SIG-M5 treated with dmso at 0.1 percent for 504 hours (cell line): ENCODE results near the gene NPAS3.

ENCODE experiments used
- DNase-seq: peaks from one replicate; lab custom pipeline; 2025; ENCODE audit not compliant: unreplicated experiment; lab: John Stamatoyannopoulos, UW

Gene NPAS3

DNA sequence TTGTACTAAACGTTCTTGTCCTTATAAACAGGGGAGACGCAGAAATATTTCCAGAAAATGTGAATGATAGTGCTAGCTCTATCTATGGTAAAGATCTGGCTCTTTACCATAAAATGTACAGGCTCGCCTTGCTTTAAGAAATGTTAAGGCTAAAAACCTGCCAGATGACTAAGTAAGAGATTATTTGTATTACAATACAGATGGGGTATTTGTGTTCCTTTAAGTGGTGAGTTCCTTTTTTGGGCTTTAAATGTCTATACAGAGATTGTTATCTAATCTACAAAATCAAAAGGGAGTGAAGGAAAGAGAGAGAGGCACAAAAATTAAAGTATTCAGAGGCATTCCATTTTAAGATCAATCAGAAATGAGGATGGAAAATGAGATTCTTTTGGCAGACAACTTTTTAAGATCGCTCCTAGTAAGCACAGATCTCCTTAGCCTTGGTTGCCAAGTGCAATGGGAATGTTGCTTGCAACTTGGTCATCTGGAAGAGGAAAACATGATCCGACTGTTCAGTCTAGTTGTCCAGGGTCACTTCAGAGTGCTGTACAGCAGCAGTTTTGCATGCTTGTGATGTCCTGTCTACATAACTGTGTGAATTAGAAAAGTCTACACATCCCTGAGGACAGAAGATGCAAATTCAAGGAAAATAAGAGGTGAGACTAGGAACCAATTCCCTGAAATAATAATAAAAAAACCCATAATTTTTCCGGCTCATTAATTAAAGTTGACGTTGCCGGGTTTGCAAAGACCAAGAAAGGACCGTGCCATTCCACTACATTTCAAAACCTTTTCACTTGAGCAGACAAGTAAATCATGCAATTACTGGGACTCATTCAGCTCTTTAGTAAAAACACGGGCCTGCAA is 631.4 kb downstream of the NPAS3 start:
- DNase-seq = no peak

DNA sequence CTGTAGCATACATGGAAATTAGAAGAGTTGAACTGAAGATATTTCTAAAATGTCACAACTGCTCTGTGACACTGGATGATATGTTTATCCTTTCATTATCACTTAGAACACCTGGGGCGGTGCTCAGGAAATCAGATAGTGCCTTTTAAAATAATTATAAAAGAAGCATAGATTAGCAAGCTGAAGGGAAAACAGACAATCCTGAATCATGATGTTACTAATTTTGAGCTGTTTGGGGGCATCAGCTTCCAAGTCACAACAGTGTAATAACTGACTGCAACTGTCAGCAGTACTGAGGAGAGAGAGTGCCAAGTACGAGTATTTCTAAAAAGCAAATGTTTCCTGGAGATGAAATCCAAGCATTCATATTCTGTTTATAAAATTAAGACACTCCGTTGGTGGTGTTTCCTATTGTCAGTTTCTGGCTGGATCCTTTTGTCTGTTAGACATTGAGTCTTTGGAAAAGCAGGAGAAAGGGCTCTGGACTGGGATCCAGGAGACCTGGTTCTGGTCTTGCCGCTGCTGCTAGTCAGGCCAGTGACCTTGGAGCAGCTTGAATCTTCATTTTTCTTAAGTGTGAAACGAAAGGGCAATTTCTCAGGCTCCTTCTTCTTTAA is 632.1 kb downstream of the NPAS3 start:
- no peak for DNase-seq

DNA sequence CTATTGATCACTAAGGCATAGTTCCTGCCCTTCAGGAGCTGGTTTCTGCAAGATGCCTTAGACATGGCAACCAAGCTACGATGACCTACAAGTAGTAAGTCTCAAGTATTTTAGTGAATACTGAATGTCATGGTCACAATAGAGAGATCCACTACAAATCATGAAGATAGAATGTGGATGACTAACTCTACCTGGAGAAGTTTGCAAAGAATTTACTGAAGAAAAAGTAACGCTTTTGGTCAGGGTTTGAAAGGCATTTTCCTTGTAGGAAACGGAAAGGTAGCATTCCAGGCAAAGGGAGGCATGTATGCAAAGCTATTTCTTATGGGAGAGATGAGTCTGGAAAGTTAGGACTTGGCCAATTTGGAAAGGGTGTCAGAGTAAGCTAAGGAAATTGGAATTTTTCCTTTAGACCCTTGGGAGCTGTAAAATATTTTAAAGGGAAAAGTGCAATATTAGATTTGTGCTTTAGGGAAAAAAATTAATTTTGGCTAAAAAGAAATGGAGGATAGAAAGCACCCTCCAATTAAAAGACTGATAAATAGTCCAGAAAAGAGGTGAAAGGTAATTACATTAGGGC is 634.7 kb downstream of the NPAS3 start:
- no peak for DNase-seq

DNA sequence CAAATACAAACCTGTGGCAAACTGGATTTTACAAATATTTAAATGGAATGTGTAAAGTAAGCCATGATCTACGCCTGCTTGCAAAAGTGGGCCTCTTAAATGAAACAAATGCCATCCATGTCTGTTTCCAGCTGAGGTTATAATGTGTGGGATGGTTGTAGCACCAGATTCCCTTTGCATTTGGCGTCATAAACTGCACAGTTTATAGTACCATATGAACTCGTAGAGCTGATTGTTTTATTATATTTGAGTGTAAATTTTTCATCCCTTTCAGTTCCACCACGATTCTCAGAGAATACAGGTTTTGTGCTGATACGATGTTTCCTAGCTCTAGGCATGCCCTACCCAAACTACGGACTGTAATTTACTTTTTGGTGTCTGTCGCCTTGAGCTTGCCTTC is 637.3 kb downstream of the NPAS3 start:
- DNase-seq = no peak

DNA sequence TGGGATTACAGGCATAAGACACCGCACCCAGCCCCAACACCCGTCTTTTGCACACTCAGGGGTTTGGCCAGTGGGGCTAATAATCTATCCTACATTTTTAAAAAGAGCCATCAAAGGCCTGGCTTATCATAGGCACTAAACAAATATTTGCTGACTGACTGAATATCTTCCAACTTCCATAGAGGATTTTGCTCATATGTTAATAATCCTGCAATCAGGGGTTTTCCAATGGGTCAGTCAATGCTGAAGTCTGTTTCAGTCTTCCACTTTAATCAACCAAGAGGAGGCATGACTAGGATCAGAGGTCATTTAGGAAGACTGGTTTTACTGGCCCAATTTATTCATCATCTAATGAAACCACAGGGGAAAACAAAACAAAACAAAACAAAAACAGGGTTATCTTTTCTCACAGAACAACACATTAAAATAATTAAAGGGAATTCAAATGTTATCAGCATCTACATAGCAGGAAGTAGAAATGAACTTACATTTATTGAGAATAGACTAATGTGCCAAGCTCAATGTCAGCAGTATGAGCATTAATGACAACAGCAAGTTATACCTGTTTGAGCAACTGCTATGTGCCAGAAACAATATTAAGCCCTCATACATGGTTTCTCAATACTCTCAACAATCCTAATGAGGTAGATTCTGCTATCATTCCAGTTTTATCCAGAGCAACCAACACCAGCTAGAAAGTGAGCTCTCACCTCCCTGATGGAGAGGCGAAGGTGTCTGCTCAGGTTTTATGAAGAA is 640.0 kb downstream of the NPAS3 start:
- no peak for DNase-seq

GRCh38 chr14:33580231-33580749 is 641.6 kb downstream of the NPAS3 start:
- DNase-seq = no peak

- no peak for DNase-seq
These were observed 642.2 kb downstream of the NPAS3 start for GRCh38 chr14:33580841-33581240.

DNA sequence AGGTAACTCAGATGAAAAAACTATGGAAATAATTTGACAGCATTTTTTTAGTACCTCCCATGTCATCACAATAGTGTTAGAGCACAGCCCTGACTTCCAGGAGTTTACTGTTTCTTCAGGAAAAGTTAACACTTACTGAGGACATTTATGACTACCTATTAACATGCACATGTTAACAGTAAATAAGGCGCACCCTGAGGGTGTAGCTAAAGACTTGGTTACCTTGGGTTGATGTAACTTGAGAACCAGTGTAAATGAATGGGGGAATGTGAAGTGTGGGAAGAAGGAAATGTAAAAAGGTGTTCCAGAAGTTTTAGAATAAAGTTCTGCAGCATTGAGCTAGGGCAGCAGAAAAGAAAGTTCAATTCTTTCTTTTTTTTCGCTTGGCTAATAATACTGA is 646.0 kb downstream of the NPAS3 start:
- DNase-seq = no peak

GRCh38 chr14:33586806-33587205 is 648.1 kb downstream of the NPAS3 start:
- DNase-seq = no peak

DNA sequence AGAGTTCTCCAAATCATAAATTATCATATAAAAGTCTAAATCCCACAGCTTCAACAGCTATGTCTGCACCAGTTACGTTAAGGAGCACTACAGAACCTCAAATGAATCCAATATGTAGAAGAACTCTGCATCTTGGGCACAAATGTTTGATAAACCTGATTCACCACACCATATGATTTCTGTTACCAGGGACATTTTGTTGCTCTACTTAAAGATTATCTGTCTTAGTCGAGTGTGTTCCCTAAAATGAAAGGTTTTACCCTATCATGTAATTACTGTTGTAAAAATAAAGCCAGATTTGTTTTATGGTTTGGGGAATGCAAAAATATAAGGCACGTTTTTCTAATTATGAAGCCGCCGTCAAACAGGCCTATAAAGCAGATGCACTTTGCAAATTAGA is 649.1 kb downstream of the NPAS3 start:
- DNase-seq = no peak

GRCh38 chr14:33588771-33589170 is 650.1 kb downstream of the NPAS3 start:
- no peak for DNase-seq

DNA sequence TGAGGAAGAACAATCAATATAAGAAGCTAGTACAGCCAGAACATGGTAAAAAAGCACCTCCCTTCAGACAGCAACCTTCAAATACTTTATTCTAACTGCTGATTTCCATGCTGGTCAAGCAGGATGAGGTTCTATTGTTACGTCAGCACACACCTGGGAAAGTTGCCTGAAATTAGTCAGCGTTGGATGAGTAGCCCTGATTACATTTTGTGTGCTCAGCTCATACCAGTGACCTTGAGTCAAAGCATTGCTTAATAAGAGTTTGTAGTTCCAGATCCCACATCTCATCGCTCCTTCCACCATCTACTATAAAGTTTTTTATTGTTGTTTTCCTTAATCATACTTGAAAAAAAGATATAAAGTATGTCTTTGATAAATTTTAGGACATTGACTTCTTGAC is 650.7 kb downstream of the NPAS3 start:
- peak; percentile 33 for DNase-seq

DNA sequence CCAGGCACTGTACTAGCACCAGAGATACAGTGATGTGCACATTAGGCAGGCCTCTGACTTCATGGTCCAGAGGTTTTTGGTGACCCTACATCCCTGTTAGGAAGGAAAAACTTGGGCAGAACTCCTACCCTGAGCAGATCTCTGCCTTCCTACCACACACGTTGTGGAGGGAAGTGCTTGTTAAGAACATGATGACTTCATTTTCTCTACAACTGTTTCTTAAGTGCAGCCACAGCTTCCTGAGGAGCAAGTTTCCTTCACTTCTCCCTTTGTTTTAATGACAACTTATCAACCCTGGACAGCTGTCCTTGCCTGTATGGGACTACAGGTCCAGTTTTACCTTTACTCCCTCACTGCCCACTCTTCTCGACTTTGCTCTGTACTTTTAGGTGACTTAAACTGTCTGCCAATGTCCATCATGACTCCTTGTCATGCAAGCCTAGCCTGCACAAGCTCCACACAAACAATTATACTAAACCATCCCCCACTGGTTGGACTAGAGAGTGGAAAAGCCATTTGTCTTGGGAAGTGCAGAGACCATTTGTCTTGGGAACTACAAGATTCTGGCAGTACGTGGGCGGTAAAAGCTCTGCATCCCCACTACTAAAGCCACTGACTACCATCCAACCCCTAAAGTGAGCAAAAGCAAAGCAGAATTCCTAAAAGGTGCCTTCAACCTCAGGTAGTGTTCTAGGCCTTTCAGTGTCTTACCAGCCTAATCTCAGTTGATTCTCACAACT is 652.4 kb downstream of the NPAS3 start:
- no peak for DNase-seq

DNA sequence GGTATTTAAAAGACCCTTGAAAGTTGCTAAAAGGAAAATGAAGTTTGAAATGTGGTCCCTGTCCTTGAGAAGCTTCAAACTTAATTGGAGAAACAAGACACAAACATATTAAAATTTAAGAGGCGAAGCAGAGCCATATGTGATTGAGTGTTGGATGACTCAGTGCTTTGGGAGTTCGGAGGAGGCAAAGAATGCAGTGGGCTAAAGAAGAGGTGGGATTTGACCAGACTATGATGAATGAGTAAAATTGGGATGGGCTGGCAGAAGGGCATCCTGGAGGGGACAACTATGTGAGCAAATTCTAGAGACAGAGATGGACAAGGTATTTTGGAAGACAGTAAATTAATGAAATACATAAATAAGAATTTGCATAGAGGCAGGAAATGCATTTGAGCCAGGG is 653.6 kb downstream of the NPAS3 start:
- DNase-seq = no peak

DNA sequence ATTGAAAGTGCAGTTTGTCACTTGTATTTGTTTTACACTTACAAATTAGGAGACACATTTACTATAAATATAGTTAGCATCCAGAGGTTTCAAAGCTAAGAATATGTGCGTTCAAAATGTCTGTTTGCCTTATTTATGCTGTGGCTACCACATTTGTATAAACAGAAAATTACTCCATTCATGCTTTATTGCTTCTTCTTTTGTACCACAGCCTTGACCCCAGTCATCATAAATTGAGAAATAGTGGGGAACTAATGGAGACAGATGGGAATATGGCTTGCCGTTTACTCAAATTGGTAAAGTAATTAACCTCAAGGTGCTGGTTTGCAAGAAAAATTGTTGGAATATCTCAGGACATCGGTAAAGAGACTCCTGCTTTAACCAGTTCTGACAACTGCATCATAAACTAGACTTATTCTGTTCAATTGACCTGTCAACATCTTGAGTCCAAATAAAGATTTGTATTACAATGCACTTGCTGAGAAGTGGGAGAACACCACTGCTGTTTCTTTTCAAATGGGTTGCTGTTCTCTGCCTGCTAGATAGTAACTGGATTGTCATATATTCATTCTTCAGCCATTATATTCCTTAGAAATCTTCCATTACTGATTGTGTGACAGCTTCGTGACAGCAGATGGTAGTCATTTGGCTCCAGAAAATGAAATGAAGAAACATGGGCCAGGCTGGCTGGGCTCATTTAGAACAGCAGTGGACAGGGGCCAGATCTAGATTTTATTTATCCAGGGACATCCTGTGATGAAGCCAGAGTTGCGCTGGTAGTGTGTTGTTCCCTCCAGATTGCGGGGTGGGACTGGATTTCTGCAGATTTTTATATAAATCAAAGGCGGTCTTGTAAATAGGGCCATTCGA is 657.8 kb downstream of the NPAS3 start:
- no peak for DNase-seq

- no peak for DNase-seq
These were observed 659.9 kb downstream of the NPAS3 start for GRCh38 chr14:33598582-33598981.

DNA sequence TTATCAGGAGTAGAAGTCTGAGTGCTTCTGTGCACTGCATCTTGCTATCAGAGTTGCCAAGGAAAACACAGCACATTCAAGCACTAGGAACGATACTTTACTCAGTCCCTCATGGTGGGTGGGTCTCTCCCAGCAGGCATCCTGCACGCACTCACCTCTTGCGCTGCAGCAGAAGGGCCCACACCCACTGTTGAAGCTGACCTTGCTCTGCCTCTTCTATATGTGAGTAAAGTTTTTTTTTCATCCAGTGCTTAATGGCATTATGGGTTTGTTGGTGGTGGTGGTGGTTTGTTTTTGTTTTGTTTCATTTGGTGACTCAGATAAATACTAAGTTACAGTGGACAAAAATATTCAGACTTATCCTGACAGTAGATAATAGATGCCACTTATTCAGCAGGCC is 663.7 kb downstream of the NPAS3 start:
- no peak for DNase-seq

- DNase-seq = no peak
These were observed 667.9 kb downstream of the NPAS3 start for GRCh38 chr14:33606591-33606990.

GRCh38 chr14:33609582-33609981 is 670.9 kb downstream of the NPAS3 start:
- DNase-seq = no peak

DNA sequence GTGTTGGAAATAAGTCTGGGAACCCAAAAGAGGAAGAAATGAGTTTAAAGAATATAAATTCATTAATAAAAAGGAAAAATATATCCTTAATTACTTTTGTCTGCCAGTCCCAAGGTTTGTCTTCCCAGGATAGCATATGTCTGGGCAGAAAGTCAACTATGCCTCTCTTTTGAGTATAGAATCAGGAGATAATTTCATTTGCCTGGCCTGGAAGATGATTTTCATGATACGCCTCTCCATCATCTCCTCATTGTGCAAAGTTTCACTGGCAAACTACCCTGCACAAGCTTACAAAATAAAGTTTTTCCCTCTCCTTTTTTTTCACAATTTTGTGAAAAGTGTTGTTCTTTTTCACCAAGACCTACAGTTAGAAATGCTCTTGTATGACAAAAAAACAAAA is 671.4 kb downstream of the NPAS3 start:
- no peak for DNase-seq
